ENCODE results near the gene ARHGAP42.

GRCh38 chr11:100963375-100963774 is 276.3 kb downstream of the ARHGAP42 start:
- TF ChIP-seq EZH2 (IDR thresholded peaks at IDR 0.05) (no peak), POLR2AphosphoS5 (IDR thresholded peaks at IDR 0.05; ENCODE audit: borderline replicate concordance, low read depth, low read length) (no peak)

Data from SK-N-MC (cell line).